HepG2 (cell line): ENCODE data around the gene ABHD12. TPM values are rescaled to one million over a fixed set of nuclear protein-coding genes. Genes with fewer than 3 reads are reported as not detected.

ENCODE experiments used
- ATAC-seq: fragments of 200-7000 bp; cut with Tn5 transposase; 3 replicates; pipeline ENCODE4 v1.9.1; 2020; ENCODE audit warnings: mild to moderate bottlenecking, moderate library complexity
- BruUV-seq: library from RNA; stranded (reverse); fragments of 400-500 nt; replicated peaks from 2 replicates; lab custom pipeline; 2021; lab: Mats Ljungman, UMichigan
- CTCF ChIA-PET: fragments of 300-600 bp; formaldehyde crosslinking; extraction: SDS; loops from one replicate; lab custom pipeline; 2021; ENCODE audit warnings: low total read pairs, inconsistent platforms, low intra/inter-chr PET ratio; lab: Yijun Ruan, JAX
- POLR2A ChIA-PET: fragments of 350-600 bp; sonication (Branson Sonifier 250); formaldehyde crosslinking; loops from one replicate; lab custom pipeline; 2020; ENCODE audit warnings: antibody characterized with exemption, inconsistent platforms; lab: Yijun Ruan, JAX
- DNase-seq: peaks from one replicate; pipeline ENCODE4 v3.0.0-alpha.2; 2015; ENCODE audit warnings: low spot score
- FAIRE-seq: peaks from 3 replicates; lab custom pipeline; 2011; peaks lifted over from hg19 to GRCh38; lab: Jason Lieb, UNC
- H2AFZ ChIP-seq: one replicate; pipeline ENCODE4 v1.6.1; 2011; ENCODE audit warnings: low read length, inconsistent platforms
- H3K27ac ChIP-seq: fragments of 300-600 bp; 3 replicates; pipeline ENCODE4 v1.8.0; 2011; ENCODE audit warnings: mixed run types, mild to moderate bottlenecking, mixed read lengths, low read length, inconsistent platforms; ENCODE audit not compliant: insufficient read depth; ENCODE audit errors: extremely low read length
- H3K27me3 ChIP-seq, 2 experiments: fragments of 200-600 bp in 1 of 2; 2 replicates in 1 of 2; 3 replicates in 1 of 2; pipeline versions ENCODE4 v1.6.0 to v1.8.0; 2011; ENCODE audit warnings: low read length in 2 of 2, mild to moderate bottlenecking in 2 of 2, moderate library complexity in 2 of 2, inconsistent platforms in 1 of 2; ENCODE audit not compliant: insufficient read depth in 2 of 2, control insufficient read depth in 1 of 2
- H3K36me3 ChIP-seq, 2 experiments: fragments of 200-600 bp in 1 of 2; replicated peaks in 1 of 2; 2 replicates in 1 of 2; 3 replicates in 1 of 2; pipeline versions ENCODE4 v1.5.1 to v1.8.0; 2011; ENCODE audit warnings: low read length in 2 of 2, inconsistent platforms in 1 of 2; ENCODE audit not compliant: insufficient read depth in 2 of 2, control insufficient read depth in 1 of 2
- H3K4me1 ChIP-seq: 2 replicates; pipeline ENCODE4 v1.5.1; 2012; ENCODE audit warnings: low read length, inconsistent platforms; ENCODE audit not compliant: insufficient read depth
- H3K4me2 ChIP-seq: 2 replicates; pipeline ENCODE4 v1.6.0; 2011; ENCODE audit warnings: low read depth, low read length, inconsistent platforms
- H3K4me3 ChIP-seq, 3 experiments: fragments of 200-600 bp in 1 of 3; sonication (generic), shearing (Covaris generic) in 1 of 3; replicated peaks in 1 of 3; 2 replicates each; pipeline ENCODE4 v1.5.1; 2011 to 2016; ENCODE audit warnings: low read length in 3 of 3, inconsistent platforms in 2 of 3, low read depth in 2 of 3, mild to moderate bottlenecking in 2 of 3, control low read depth in 1 of 3, mixed read lengths in 1 of 3; ENCODE audit not compliant: insufficient read depth in 1 of 3
- H3K79me2 ChIP-seq: one replicate; pipeline ENCODE4 v1.6.1; 2011; ENCODE audit warnings: low read length, inconsistent platforms; ENCODE audit not compliant: insufficient read depth
- H3K9ac ChIP-seq: 2 replicates; pipeline ENCODE4 v1.6.0; 2011; ENCODE audit warnings: mild to moderate bottlenecking, low read depth, low read length, inconsistent platforms; ENCODE audit not compliant: insufficient read depth
- H3K9me3 ChIP-seq: 2 replicates; pipeline ENCODE4 v1.5.1; 2012; ENCODE audit warnings: mild to moderate bottlenecking, low read length
- H4K20me1 ChIP-seq: 2 replicates; pipeline ENCODE4 v1.6.0; 2011; ENCODE audit warnings: inconsistent platforms, mild to moderate bottlenecking, low read length, moderate library complexity; ENCODE audit not compliant: insufficient read depth
- AGO2 ChIP-seq: fragments of 200-400 bp; formaldehyde crosslinking; optimal IDR thresholded peaks from 2 replicates; pipeline ENCODE3; 2017; ENCODE audit warnings: mild to moderate bottlenecking, low read depth, low read length, moderate library complexity
- MATR3 ChIP-seq: sonication (generic); formaldehyde crosslinking; IDR thresholded peaks from 2 replicates; pipeline ENCODE4 v1.4.0; 2020; ENCODE audit warnings: missing genetic modification reagents
- POLR2G ChIP-seq: fragments of 200-400 bp; formaldehyde crosslinking; IDR thresholded peaks from 2 replicates; pipeline ENCODE4 v1.6.1; 2018; ENCODE audit warnings: mild to moderate bottlenecking, low read depth, low read length, moderate library complexity
- ZNF558 ChIP-seq: sonication (generic); formaldehyde crosslinking; IDR thresholded peaks from 2 replicates; pipeline ENCODE4 v1.9.0; 2022; ENCODE audit warnings: mild to moderate bottlenecking, missing genetic modification reagents, borderline replicate concordance
- WGBS: methylation state at CpG from one replicate; pipeline ENCODE4 v1.1.6; 2017; ENCODE audit warnings: low lambda C conversion rate; 5-methylcytosine and 5-hydroxymethylcytosine counted together
- in situ Hi-C: cut with HindIII; loops from 2 replicates; pipeline ENCODE4 v1.10.0; 2017; ENCODE audit warnings: low pct_unique_long_range_greater_than_20kb; ENCODE audit not compliant: extremely low pct_ligation_motif_present
- intact Hi-C: fragments of 100-400 bp; cut with micrococcal nuclease; formaldehyde crosslinking; loops from one replicate; pipeline ENCODE4 v1.10.0; 2022; ENCODE audit not compliant: unreplicated experiment
- polyA plus RNA-seq, 8 experiments: library from polyadenylated mRNA; depleted of rRNA in 3 of 8; stranded (reverse) in 7 of 8; unstranded in 1 of 8; fragments of >200 nt; fragmentation: Illumina TruSeq in 4 of 8; extraction: Trizol in 4 of 8; gene quantifications; 2 replicates each; pipeline versions ENCODE4 v1.2.1 to v1.2.3, GENCODE V29; 2011 to 2016; ENCODE audit warnings: low read depth in 4 of 8, missing spikeins in 1 of 8, mixed read lengths in 1 of 8; ENCODE audit not compliant: insufficient read depth in 1 of 8
- total RNA-seq, 5 experiments: library from RNA; depleted of rRNA; stranded (reverse); fragments of >200 nt; fragmentation: Illumina TruSeq; extraction: Trizol; gene quantifications; 2 replicates each; pipeline ENCODE4 v1.2.3, GENCODE V29; 2016; ENCODE audit warnings: low read depth in 1 of 5
- TF ChIP-seq, protein P1 (sequence below): sonication (generic); formaldehyde crosslinking; IDR thresholded peaks from 2 replicates; pipeline ENCODE4 v1.5.0; 2020; ENCODE audit warnings: mild to moderate bottlenecking, missing genetic modification reagents
- TF ChIP-seq, protein P2 (sequence below): IDR thresholded peaks from 2 replicates; pipeline ENCODE4 v1.6.1; 2016; ENCODE audit warnings: missing genetic modification reagents, missing compliant biosample characterization

ABHD12 gene
- total and polyA plus RNA-seq, 2 of the 13 experiments (the other 11 are each of a cell fraction or from before 2014, with no cell fraction given), result 23.5 to 72.1 TPM

DNA sequence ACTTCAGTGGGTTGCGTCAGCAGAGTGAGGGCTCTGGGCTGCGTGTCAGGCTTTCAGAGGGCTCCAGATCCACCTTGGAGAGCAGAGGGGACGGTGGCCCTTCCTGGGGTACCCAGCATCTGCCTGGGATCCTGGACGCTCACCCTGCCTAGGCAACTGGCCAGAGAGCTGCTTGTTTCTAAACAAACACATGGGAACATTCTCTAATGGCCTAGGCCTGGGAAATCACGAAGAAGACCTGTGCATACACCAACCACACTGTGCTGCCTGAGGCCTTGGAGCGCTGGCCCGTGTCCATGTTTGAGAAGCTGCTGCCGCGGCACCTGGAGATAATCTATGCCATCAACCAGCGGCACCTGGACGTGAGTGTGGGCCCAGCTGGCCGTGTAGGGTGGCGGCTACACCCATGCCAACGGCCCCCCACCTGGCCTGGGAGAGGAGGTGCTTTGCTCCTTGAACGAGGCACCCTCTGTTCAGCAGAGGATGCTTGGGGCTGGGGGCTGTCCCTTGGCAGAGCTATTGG lies 110.5 kb downstream of the ABHD12 start:
- no peak for ATAC-seq
- Histone ChIP-seq H3K4me1 (no peaks in the 10 kb centered on the region), H3K4me2 (no peak overlapping the region), H3K27me3 (no peaks in the 10 kb centered on the region), H3K36me3 (peaks cover 62 to 86% of the 10 kb centered on the region in 2 experiments; a peak in 4 of 5 replicates), H3K9ac (no peak overlapping the region), H4K20me1 (no peaks in the 10 kb centered on the region), H3K79me2 (no peaks in the 10 kb centered on the region), H2AFZ (no peak overlapping the region), H3K4me3 (no peak overlapping the region), H3K9me3 (no peaks in the 10 kb centered on the region), H3K27ac (no peak overlapping the region)
- ChIA-PET CTCF (no interaction called here), POLR2A (no interaction called here)
- DNase-seq, result no peak
- 97% methylated on average over 12 of the region's 15 CpGs for WGBS
- BruUV-seq, result no TSS peak
- no peak for FAIRE-seq
- intact Hi-C loops, result no loop called here
- TF ChIP-seq, protein P1, sequence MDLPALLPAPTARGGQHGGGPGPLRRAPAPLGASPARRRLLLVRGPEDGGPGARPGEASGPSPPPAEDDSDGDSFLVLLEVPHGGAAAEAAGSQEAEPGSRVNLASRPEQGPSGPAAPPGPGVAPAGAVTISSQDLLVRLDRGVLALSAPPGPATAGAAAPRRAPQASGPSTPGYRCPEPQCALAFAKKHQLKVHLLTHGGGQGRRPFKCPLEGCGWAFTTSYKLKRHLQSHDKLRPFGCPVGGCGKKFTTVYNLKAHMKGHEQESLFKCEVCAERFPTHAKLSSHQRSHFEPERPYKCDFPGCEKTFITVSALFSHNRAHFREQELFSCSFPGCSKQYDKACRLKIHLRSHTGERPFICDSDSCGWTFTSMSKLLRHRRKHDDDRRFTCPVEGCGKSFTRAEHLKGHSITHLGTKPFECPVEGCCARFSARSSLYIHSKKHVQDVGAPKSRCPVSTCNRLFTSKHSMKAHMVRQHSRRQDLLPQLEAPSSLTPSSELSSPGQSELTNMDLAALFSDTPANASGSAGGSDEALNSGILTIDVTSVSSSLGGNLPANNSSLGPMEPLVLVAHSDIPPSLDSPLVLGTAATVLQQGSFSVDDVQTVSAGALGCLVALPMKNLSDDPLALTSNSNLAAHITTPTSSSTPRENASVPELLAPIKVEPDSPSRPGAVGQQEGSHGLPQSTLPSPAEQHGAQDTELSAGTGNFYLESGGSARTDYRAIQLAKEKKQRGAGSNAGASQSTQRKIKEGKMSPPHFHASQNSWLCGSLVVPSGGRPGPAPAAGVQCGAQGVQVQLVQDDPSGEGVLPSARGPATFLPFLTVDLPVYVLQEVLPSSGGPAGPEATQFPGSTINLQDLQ (CRISPR knock-in tag), result no peak
- TF ChIP-seq, protein P2, sequence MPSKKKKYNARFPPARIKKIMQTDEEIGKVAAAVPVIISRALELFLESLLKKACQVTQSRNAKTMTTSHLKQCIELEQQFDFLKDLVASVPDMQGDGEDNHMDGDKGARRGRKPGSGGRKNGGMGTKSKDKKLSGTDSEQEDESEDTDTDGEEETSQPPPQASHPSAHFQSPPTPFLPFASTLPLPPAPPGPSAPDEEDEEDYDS, result no peak
- TF ChIP-seq MATR3 (no peak), POLR2G (0 out of 2 replicates have a peak, but pooled peaks have one; percentile 18), AGO2 (peak; percentile 58), ZNF558 (CRISPR knock-in tag) (0 out of 2 replicates have a peak, but pooled peaks have one; percentile 34)
- in situ Hi-C loops, result no loop called here
